GM12878 (cell line): ENCODE data around the gene CYP27A1. TPM values are rescaled to one million over a fixed set of nuclear protein-coding genes. Genes with fewer than 3 reads are reported as not detected.

Experiments used
- CHD1 ChIP-seq: IDR thresholded peaks from 2 replicates; pipeline ENCODE4 v1.6.1; 2012; ENCODE audit warnings: low read depth, low read length, improper control_type of control experiment
- EP300 ChIP-seq, 2 experiments: fragments of 150-350 bp in 1 of 2; IDR thresholded peaks; 2 replicates each; pipeline ENCODE4 v1.6.1; 2011 to 2012; ENCODE audit warnings: low read depth in 2 of 2, low read length in 2 of 2, borderline replicate concordance in 1 of 2, improper control_type of control experiment in 1 of 2, inconsistent platforms in 1 of 2; ENCODE audit not compliant: control insufficient read depth in 1 of 2
- GATAD2B ChIP-seq: fragments of 450-650 bp; conservative IDR thresholded peaks from 2 replicates; pipeline ENCODE4 v1.6.1; 2017; ENCODE audit warnings: low read depth, mild to moderate bottlenecking, moderate library complexity
- HDAC2 ChIP-seq: fragments of 200-600 bp; sonication (generic); IDR thresholded peaks from 2 replicates; pipeline ENCODE4 v1.6.1; 2017
- HDAC6 ChIP-seq: fragments of 200-600 bp; sonication (generic); IDR thresholded peaks from one replicate; pipeline ENCODE4 v1.8.0; 2017; ENCODE audit warnings: antibody characterized with exemption; ENCODE audit not compliant: unreplicated experiment
- KAT2A ChIP-seq: conservative IDR thresholded peaks from 2 replicates; pipeline ENCODE4 v1.6.1; 2011; ENCODE audit warnings: low read depth, low read length; ENCODE audit not compliant: control insufficient read depth
- MTA3 ChIP-seq: IDR thresholded peaks from 2 replicates; pipeline ENCODE4 v1.6.1; 2012; ENCODE audit warnings: low read length, inconsistent platforms, borderline replicate concordance
- NBN ChIP-seq: fragments of 450-650 bp; IDR thresholded peaks from 2 replicates; pipeline ENCODE4 v1.6.1; 2016
- NFYA ChIP-seq: IDR thresholded peaks from 2 replicates; pipeline ENCODE4 v1.6.1; 2011; ENCODE audit warnings: low read depth, mild to moderate bottlenecking, low read length, improper control_type of control experiment, borderline replicate concordance
- NFYB ChIP-seq: IDR thresholded peaks from 2 replicates; pipeline ENCODE4 v1.6.1; 2011; ENCODE audit warnings: low read depth, mild to moderate bottlenecking, low read length, improper control_type of control experiment, moderate library complexity; ENCODE audit not compliant: insufficient read depth
- RELB ChIP-seq: fragments of 450-650 bp; IDR thresholded peaks from 2 replicates; pipeline ENCODE4 v1.6.1; 2017; ENCODE audit warnings: low read depth, mild to moderate bottlenecking, moderate library complexity
- SMAD1 ChIP-seq: fragments of 450-650 bp; IDR thresholded peaks from 2 replicates; pipeline ENCODE4 v1.6.1; 2018; ENCODE audit warnings: mild to moderate bottlenecking, low read depth; ENCODE audit not compliant: partially characterized antibody
- SMARCA5 ChIP-seq: fragments of 450-650 bp; IDR thresholded peaks from 2 replicates; pipeline ENCODE4 v1.6.1; 2017; ENCODE audit warnings: mild to moderate bottlenecking
- SREBF2 ChIP-seq: IDR thresholded peaks from 2 replicates; pipeline ENCODE4 v1.6.1; 2012; ENCODE audit warnings: mild to moderate bottlenecking, low read length
- SRF ChIP-seq, 2 experiments: IDR thresholded peaks; 2 replicates each; pipeline ENCODE4 v1.6.1; 2011; ENCODE audit warnings: low read depth in 2 of 2, low read length in 2 of 2, mild to moderate bottlenecking in 1 of 2, moderate library complexity in 1 of 2
- SUPT20H ChIP-seq: IDR thresholded peaks from 2 replicates; pipeline ENCODE4 v1.6.1; 2011; ENCODE audit warnings: low read depth, mild to moderate bottlenecking, low read length, moderate library complexity, borderline replicate concordance; ENCODE audit not compliant: control insufficient read depth
- USF1 ChIP-seq: IDR thresholded peaks from 2 replicates; pipeline ENCODE4 v1.6.1; 2011; ENCODE audit warnings: borderline replicate concordance, low read depth, mild to moderate bottlenecking, moderate library complexity, mixed read lengths, low read length; ENCODE audit not compliant: insufficient read depth; ENCODE audit errors: extremely low read length
- USF2 ChIP-seq: IDR thresholded peaks from 2 replicates; pipeline ENCODE4 v1.6.1; 2011; ENCODE audit warnings: low read depth, low read length, improper control_type of control experiment, borderline replicate concordance
- WRNIP1 ChIP-seq: IDR thresholded peaks from 2 replicates; pipeline ENCODE4 v1.6.1; 2011; ENCODE audit warnings: low read depth, low read length, improper control_type of control experiment, borderline replicate concordance
- ZNF207 ChIP-seq: fragments of 450-650 bp; IDR thresholded peaks from 2 replicates; pipeline ENCODE4 v1.6.1; 2014; ENCODE audit warnings: antibody characterized with exemption, mild to moderate bottlenecking, borderline replicate concordance
- ZNF384 ChIP-seq: IDR thresholded peaks from 2 replicates; pipeline ENCODE4 v1.6.1; 2012; ENCODE audit warnings: low read depth, mild to moderate bottlenecking, low read length, improper control_type of control experiment, borderline replicate concordance
- ZNF687 ChIP-seq: fragments of 450-650 bp; IDR thresholded peaks from 2 replicates; pipeline ENCODE4 v1.6.1; 2017; ENCODE audit warnings: mild to moderate bottlenecking, moderate library complexity
- polyA plus RNA-seq, 11 experiments: library from polyadenylated mRNA; depleted of rRNA in 4 of 11; unstranded in 6 of 11; stranded (reverse) in 5 of 11; fragments of >200 nt; fragmentation: Nextera tagmentation in 4 of 11; fragmentation: Illumina TruSeq in 1 of 11; extraction: Ambion mirVana in 4 of 11; extraction: Trizol in 1 of 11; gene quantifications; 1 replicate in 1 of 11; 2 replicates in 10 of 11; pipeline versions ENCODE4 v1.2.1 to v1.2.3, GENCODE V29; 2011 to 2016; ENCODE audit warnings: inconsistent platforms in 2 of 11, missing spikeins in 2 of 11, low read depth in 1 of 11
- total RNA-seq, 4 experiments: library from RNA; depleted of rRNA in 3 of 4; stranded (reverse); fragments of >200 nt in 3 of 4; fragmentation: Illumina TruSeq in 1 of 4; extraction: Trizol in 1 of 4; gene quantifications; 2 replicates each; pipeline versions ENCODE4 v1.2.1 to v1.2.3, GENCODE V29; 2013 to 2021

The CYP27A1 gene
- total and polyA plus RNA-seq, 10 of the 15 experiments (the other 5 are each of a cell fraction or from before 2014, with no cell fraction given), result 0.11 to 0.72 (median 0.18) TPM; not detected in 2

- no peak for TF ChIP-seq SMARCA5
- no peak for TF ChIP-seq KAT2A
- no peak for TF ChIP-seq SREBF2
- no peak for TF ChIP-seq HDAC2
- 0 out of 4 replicates have a peak, but pooled peaks of 1 of the 2 experiments have one; percentile 14 for TF ChIP-seq SRF (IDR thresholded peaks at IDR 0.05; ENCODE audit: low read depth in 2 of 2, low read length in 2 of 2)
- no peak for TF ChIP-seq ZNF687
- TF ChIP-seq USF2, result no peak
- TF ChIP-seq WRNIP1, result no peak
- no peak for TF ChIP-seq ZNF384
- TF ChIP-seq ZNF207, result no peak
- TF ChIP-seq SUPT20H, result no peak
- TF ChIP-seq RELB, result 0 out of 2 replicates have a peak, but pooled peaks have one; percentile 28
- no peak for TF ChIP-seq HDAC6
- no peak for TF ChIP-seq NBN
- TF ChIP-seq USF1, result no peak
- peak in 1 of 2 experiments; percentile 42; a peak in 1 of 4 replicates for TF ChIP-seq EP300 (IDR thresholded peaks at IDR 0.05; ENCODE audit: borderline replicate concordance in 1 of 2, control insufficient read depth in 1 of 2, low read depth in 2 of 2, low read length in 2 of 2)
- no peak for TF ChIP-seq NFYA
- no peak for TF ChIP-seq NFYB
- TF ChIP-seq SMAD1, result no peak
- TF ChIP-seq MTA3, result no peak
- TF ChIP-seq CHD1, result no peak
- no peak for TF ChIP-seq GATAD2B
Measured at GRCh38 chr2:218743068-218743467, 38.9 kb upstream of the CYP27A1 start (continued).
